BLaER1 treated with 17β-estradiol and CSF1 and Interleukin-3, amounts not matched to agents 10 nM and 100 nM (cell line): ENCODE results near the gene TREX2.

Experiments
- H3K27ac ChIP-seq, 11 experiments: shearing (Covaris generic); formaldehyde crosslinking; 2 replicates each; pipeline ENCODE4 v1.8.1; 2022
- H3K27me3 ChIP-seq, 11 experiments: shearing (Covaris generic); formaldehyde crosslinking; 2 replicates each; pipeline ENCODE4 v1.8.1; 2022
- H3K36me3 ChIP-seq, 11 experiments: shearing (Covaris generic); formaldehyde crosslinking; 2 replicates each; pipeline ENCODE4 v1.8.1; 2022
- H3K4me1 ChIP-seq, 10 experiments: shearing (Covaris generic); formaldehyde crosslinking; 2 replicates each; pipeline ENCODE4 v1.8.1; 2022
- H3K4me2 ChIP-seq, 11 experiments: shearing (Covaris generic); formaldehyde crosslinking; 2 replicates each; pipeline ENCODE4 v1.8.1; 2022
- H3K4me3 ChIP-seq, 10 experiments: shearing (Covaris generic); formaldehyde crosslinking; 2 replicates each; pipeline ENCODE4 v1.8.1; 2022
- H3K9ac ChIP-seq, 11 experiments: shearing (Covaris generic); formaldehyde crosslinking; 2 replicates each; pipeline ENCODE4 v1.8.1; 2022
- H3K9me3 ChIP-seq, 11 experiments: shearing (Covaris generic); formaldehyde crosslinking; replicated peaks in 1 of 11; 2 replicates each; pipeline ENCODE4 v1.8.1; 2022
- H4K20me1 ChIP-seq, 11 experiments: shearing (Covaris generic); formaldehyde crosslinking; 2 replicates each; pipeline ENCODE4 v1.8.1; 2022
- Cebpa-rat ChIP-seq, 11 experiments: shearing (Covaris generic); IDR thresholded peaks; 2 replicates each; pipeline ENCODE4 v1.8.1; 2022

The TREX2 gene, protein sequence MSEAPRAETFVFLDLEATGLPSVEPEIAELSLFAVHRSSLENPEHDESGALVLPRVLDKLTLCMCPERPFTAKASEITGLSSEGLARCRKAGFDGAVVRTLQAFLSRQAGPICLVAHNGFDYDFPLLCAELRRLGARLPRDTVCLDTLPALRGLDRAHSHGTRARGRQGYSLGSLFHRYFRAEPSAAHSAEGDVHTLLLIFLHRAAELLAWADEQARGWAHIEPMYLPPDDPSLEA

DNA sequence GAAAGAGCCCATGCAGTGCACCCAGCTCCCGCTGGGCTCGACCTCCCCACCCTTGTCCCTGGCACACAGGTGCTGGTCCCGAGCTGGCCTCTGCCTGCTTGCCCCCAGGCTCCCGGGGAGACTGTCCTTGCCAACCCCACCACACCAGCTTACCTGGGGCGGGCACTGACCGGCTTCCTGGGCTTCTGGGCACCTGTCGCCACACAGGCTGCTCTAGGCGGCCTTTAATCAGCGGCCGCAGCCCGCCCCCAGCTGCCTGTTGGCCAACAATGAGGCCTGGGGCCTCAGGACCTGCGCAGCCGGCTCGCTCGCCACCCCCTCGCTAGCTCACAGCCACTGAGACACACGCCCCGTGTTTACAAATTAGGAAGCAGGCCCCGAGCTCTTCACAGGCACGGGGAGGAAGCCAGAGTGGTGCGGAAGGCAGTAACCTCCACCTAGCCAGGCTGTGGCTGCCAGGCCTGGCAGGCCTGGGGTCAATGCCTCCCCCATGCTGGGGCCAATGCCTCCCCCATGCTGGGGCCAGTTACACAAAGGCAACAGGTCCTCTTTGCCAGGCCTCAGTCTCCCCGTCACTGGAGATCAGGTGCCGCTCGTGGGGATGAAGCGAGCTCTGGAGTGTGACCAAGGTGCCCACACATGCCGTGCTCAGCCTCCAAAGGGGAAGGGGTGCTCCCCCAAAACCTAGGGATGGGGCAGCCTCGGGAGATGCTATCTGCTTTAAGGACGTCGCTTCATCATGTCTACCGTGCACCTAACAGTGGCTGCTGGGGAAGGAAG, at the start of gene TREX2:
Gene TREX2 (minus strand): TSS at position 201 of the 780 bp plus-strand sequence. CDS start 626 bp downstream, outside the sequence.
- Histone ChIP-seq H3K9me3 (peaks cover 0 to 11% (median 0%) of the 10 kb centered on the region in 11 experiments; a peak in 6 of 22 replicates), H3K27ac (no peak within 1 kb of the TSS), H4K20me1 (peaks cover 0 to 66% (median 27%) of the 10 kb centered on the region in 11 experiments; a peak in 12 of 22 replicates), H3K4me3 (no peak within 1 kb of the TSS), H3K4me2 (no peak within 1 kb of the TSS), H3K36me3 (peaks cover 0 to 20% (median 7%) of the 10 kb centered on the region in 11 experiments; a peak in 7 of 22 replicates), H3K27me3 (peaks cover 47 to 83% (median 58%) of the 10 kb centered on the region in 11 experiments), H3K9ac (no peak within 1 kb of the TSS), H3K4me1 (peaks cover 0 to 3% (median 0%) of the 10 kb centered on the region in 10 experiments; a peak in 1 of 20 replicates)
- no peak for TF ChIP-seq Cebpa-rat (IDR thresholded peaks at IDR 0.05)

DNA sequence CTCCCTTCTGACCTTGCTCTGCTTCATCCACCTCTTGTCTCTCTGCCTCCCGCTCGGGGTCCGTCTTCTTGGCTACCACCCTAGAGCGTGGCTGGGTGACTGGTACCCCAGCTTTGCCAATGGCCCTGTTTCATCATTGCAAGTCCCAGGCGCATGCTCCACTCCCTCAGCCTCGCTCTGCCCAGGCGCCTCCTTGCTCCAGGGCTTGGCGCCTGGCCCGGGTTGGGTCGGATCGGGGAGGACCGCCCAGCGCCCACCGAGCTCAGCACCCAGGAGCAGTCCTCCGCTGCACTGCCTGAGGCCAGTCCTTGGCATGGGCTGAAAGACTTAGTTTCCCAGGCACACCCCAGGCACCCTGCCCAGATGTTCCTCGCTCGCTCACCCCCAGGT, 49.5 kb upstream of the TREX2 start:
- Histone ChIP-seq H4K20me1 (peaks cover 0 to 63% (median 0%) of the 10 kb centered on the region in 11 experiments; a peak in 7 of 22 replicates), H3K9ac (peak overlapping the region in 1 of 11 experiments; percentile 24; a peak in 1 of 22 replicates), H3K27me3 (peaks cover 0 to 74% (median 49%) of the 10 kb centered on the region in 11 experiments; a peak in 19 of 22 replicates), H3K4me2 (peak overlapping the region in 9 of 11 experiments; percentile 32 to 62 (median 58); a peak in 15 of 22 replicates), H3K36me3 (no peaks in the 10 kb centered on the region), H3K9me3 (no peaks in the 10 kb centered on the region), H3K4me1 (peaks cover 27 to 80% (median 60%) of the 10 kb centered on the region in 10 experiments), H3K4me3 (no peak overlapping the region), H3K27ac (no peak overlapping the region)
- no peak for TF ChIP-seq Cebpa-rat (IDR thresholded peaks at IDR 0.05)

DNA sequence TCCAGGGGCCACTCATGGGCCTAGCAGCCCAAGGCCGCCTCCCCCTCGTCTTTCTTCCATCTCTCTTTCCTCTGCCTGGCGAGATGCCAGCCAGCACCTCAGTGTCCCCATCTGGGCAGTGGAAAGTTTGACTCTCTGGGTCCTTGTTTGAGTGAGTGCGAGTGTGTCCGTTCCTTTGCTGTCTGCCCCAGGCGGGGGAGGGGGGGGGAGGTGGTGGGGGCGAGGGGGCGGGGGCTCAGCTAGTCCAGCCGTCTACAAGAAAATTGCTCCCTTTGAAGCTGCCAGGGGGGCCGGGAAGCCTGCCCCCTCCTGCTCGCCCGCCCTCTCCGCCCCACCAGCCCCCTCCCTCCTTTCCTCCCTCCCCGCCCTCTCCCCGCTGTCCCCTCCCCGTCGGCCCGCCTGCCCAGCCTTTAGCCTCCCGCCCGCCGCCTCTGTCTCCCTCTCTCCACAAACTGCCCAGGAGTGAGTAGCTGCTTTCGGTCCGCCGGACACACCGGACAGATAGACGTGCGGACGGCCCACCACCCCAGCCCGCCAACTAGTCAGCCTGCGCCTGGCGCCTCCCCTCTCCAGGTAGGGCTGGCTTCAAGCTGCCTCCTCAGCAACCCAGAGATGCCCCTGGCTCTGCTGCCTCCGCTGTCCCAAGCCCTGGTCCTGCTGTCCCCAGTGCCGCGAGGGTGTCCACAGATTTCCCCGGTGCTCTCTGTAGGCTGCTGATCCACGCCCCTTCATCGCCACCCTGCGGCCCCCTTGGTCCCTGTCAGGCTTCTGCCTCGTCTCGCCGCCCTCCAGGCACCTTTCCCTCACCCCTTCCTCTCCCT, 48.9 kb upstream of the TREX2 start, which contains the start of gene BGN:
Gene BGN (plus strand): TSS at position 440 of the 821 bp plus-strand sequence. CDS start 9,652 bp downstream, outside the sequence.
- Histone ChIP-seq H3K9me3 (no peaks in the 10 kb centered on the region), H3K27me3 (peaks cover 0 to 78% (median 49%) of the 10 kb centered on the region in 11 experiments; a peak in 19 of 22 replicates), H4K20me1 (peaks cover 0 to 69% (median 0%) of the 10 kb centered on the region in 11 experiments; a peak in 7 of 22 replicates), H3K27ac (peak within 1 kb of the TSS in 6 of 11 experiments; percentile 22 to 81 (median 69); a peak in 12 of 22 replicates), H3K4me3 (no peak within 1 kb of the TSS), H3K4me2 (peak within 1 kb of the TSS; percentile 48 to 86 (median 76); a peak in 21 of 22 replicates), H3K9ac (peak within 1 kb of the TSS in 6 of 11 experiments; percentile 15 to 73 (median 44); a peak in 8 of 22 replicates), H3K4me1 (peaks cover 27 to 86% (median 66%) of the 10 kb centered on the region in 10 experiments), H3K36me3 (no peaks in the 10 kb centered on the region)
- no peak for TF ChIP-seq Cebpa-rat (IDR thresholded peaks at IDR 0.05)

DNA sequence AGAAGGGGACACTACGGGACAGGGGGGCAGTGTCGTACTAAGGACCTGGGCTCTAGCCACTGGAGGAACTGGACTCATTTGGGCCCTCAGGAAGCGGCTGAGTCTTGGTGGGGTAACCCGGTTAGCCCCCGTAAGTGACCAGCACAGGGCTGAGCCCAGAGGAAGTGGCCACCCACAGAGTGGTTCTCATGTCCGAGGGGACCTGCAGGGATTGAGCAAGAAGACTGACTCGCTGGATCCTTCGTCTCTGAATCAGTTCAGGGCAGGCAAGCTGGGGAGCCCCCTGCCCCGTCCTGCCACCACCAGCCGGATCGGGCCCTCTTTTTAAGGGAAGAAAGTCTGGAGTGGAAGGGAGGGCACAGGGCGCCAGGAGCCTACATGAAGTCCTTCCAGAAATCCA, 48.2 kb upstream of the TREX2 start:
- H3K27me3 ChIP-seq = peaks cover 0 to 78% (median 51%) of the 10 kb centered on the region in 11 experiments; a peak in 19 of 22 replicates
- no peak for TF ChIP-seq Cebpa-rat (IDR thresholded peaks at IDR 0.05)
- no peaks in the 10 kb centered on the region for H3K36me3 ChIP-seq
- H3K27ac ChIP-seq = peak overlapping the region in 6 of 11 experiments; percentile 22 to 81 (median 69); a peak in 12 of 22 replicates
- H4K20me1 ChIP-seq = peaks cover 0 to 70% (median 0%) of the 10 kb centered on the region in 11 experiments; a peak in 7 of 22 replicates
- H3K9ac ChIP-seq = peak overlapping the region in 6 of 11 experiments; percentile 15 to 73 (median 44); a peak in 6 of 22 replicates
- no peak overlapping the region for H3K4me3 ChIP-seq
- no peaks in the 10 kb centered on the region for H3K9me3 ChIP-seq
- peaks cover 27 to 92% (median 73%) of the 10 kb centered on the region in 10 experiments for H3K4me1 ChIP-seq
- H3K4me2 ChIP-seq = peak overlapping the region; percentile 48 to 86 (median 76); a peak in 21 of 22 replicates

DNA sequence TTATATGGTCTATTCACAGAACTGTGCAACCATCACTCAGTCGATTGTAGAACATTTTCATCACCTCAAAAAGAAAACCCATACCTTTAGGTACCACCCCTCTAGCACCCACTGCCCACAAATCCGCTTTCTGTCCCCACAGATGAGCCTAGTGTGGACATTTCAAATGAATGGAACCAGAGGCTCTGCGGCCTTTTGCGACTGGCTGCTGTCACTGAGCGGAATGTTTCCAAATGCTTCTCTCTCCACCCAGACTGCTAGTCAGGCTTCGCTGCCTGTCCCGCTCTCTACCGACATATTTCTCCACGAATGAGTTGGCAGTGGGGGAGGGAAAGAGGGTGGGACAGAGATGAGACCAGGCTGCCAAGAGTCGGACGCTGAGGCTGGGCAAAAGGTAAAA, 47.2 kb upstream of the TREX2 start:
- TF ChIP-seq Cebpa-rat (IDR thresholded peaks at IDR 0.05) = no peak
- Histone ChIP-seq H3K36me3 (no peaks in the 10 kb centered on the region), H3K4me3 (no peak overlapping the region), H3K4me2 (peak overlapping the region in 10 of 11 experiments; percentile 60 to 86 (median 76); a peak in 17 of 22 replicates), H3K27me3 (peaks cover 0 to 75% (median 49%) of the 10 kb centered on the region in 11 experiments; a peak in 19 of 22 replicates), H3K9ac (peak overlapping the region in 6 of 11 experiments; percentile 16 to 73 (median 48); a peak in 9 of 22 replicates), H3K4me1 (peaks cover 36 to 93% (median 82%) of the 10 kb centered on the region in 10 experiments), H3K9me3 (no peaks in the 10 kb centered on the region), H3K27ac (peak overlapping the region in 6 of 11 experiments; percentile 60 to 81 (median 69); a peak in 11 of 22 replicates), H4K20me1 (peaks cover 0 to 69% (median 0%) of the 10 kb centered on the region in 11 experiments; a peak in 6 of 22 replicates)

DNA sequence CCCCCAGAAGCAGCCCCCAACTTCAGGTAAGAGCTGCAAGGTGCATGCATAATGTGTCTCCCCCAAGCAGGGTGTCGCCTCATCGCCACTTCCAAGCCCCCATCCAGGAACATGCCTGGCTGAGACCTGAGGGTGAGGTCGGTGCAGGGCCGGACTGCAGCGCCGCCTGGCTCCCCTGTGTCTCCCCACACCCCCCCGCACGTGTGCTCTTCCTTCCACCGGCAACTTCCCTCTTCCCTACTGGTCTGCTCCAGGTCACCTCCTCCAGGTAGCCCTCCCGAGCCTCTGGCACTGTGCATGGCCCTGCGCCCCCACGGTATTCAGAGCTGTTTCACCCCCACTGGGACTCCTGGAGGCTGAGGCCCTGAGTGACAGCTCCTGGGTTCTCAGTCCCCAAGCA, 46.7 kb upstream of the TREX2 start:
- H3K4me1 ChIP-seq = peaks cover 36 to 93% (median 88%) of the 10 kb centered on the region in 10 experiments
- H3K4me3 ChIP-seq = no peak overlapping the region; a peak in 1 of 20 replicates
- no peak for TF ChIP-seq Cebpa-rat (IDR thresholded peaks at IDR 0.05)
- H3K27ac ChIP-seq = peak overlapping the region in 6 of 11 experiments; percentile 60 to 81 (median 69); a peak in 11 of 22 replicates
- peak overlapping the region; percentile 7 to 86 (median 76); a peak in 19 of 22 replicates for H3K4me2 ChIP-seq
- peak overlapping the region in 6 of 11 experiments; percentile 30 to 73 (median 56); a peak in 10 of 22 replicates for H3K9ac ChIP-seq
- no peaks in the 10 kb centered on the region for H3K36me3 ChIP-seq
- peaks cover 0 to 71% (median 0%) of the 10 kb centered on the region in 11 experiments; a peak in 6 of 22 replicates for H4K20me1 ChIP-seq
- H3K9me3 ChIP-seq = no peaks in the 10 kb centered on the region
- H3K27me3 ChIP-seq = peaks cover 0 to 74% (median 49%) of the 10 kb centered on the region in 11 experiments; a peak in 19 of 22 replicates

DNA sequence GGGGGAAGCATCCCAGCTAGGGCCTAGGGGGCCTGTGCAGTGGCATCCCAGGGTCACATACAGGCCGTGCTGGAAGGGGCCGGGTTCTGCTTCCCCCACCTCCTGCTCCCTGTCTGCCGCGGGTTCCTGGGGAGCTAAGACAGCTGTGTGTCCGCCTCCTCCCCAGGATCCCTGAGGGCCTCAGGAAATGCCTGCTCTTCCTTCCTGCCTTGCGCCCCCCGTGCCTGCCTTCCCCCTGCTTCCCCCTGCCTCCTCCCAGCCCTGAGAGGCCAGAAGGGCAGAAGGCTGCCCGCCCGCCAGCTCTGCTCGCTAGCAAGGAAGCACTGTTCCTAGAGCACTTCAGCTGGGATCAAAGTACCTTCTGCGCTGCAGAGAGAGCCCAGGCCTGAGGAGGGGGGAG, 46.1 kb upstream of the TREX2 start:
- Histone ChIP-seq H3K27ac (peak overlapping the region in 8 of 11 experiments; percentile 26 to 81 (median 68); a peak in 15 of 22 replicates), H3K4me3 (peak overlapping the region in 3 of 10 experiments; percentile 7 to 31 (median 13); a peak in 3 of 20 replicates), H3K9ac (peak overlapping the region in 8 of 11 experiments; percentile 36 to 73 (median 56); a peak in 15 of 22 replicates), H3K9me3 (no peaks in the 10 kb centered on the region), H3K4me1 (peaks cover 36 to 96% (median 94%) of the 10 kb centered on the region in 10 experiments), H3K4me2 (peak overlapping the region; percentile 50 to 86 (median 76)), H3K27me3 (peaks cover 0 to 80% (median 54%) of the 10 kb centered on the region in 11 experiments; a peak in 19 of 22 replicates), H4K20me1 (peaks cover 0 to 77% (median 0%) of the 10 kb centered on the region in 11 experiments; a peak in 7 of 22 replicates), H3K36me3 (no peaks in the 10 kb centered on the region)
- TF ChIP-seq Cebpa-rat (IDR thresholded peaks at IDR 0.05) = no peak
